ENCODE results near the gene ADARB1.
A peak's percentile ranks its signal among the peaks of the same experiment; 100 is the strongest.
"Not testable (repeated sequence)": the region's sequence is repeated elsewhere in the genome, so short reads cannot be mapped to it uniquely, and the experiment has no call there.

The ADARB1 gene

DNA sequence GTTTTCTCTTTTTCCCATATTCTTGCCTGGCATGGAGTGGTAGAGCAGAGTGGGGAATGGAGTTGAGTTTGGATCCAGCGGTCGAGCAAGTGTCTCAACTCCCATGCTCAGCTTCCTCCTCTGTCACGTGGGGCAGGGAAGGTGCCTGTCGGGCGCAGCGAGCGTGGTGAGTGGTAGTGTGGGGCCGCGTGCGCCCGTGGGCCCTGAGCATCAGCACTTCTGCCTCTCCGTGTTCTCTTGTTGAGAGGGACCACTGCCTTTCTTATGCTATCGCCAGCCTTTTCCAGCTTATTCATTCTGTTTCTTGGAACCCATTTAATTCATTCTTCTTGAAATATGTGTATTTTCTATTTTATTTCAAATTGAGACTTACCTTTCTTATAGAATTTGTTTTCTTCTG is 65.1 kb downstream of the ADARB1 start:
- Histone ChIP-seq H3K27ac (no peak overlapping the region), H3K4me3 (no peak overlapping the region)

DNA sequence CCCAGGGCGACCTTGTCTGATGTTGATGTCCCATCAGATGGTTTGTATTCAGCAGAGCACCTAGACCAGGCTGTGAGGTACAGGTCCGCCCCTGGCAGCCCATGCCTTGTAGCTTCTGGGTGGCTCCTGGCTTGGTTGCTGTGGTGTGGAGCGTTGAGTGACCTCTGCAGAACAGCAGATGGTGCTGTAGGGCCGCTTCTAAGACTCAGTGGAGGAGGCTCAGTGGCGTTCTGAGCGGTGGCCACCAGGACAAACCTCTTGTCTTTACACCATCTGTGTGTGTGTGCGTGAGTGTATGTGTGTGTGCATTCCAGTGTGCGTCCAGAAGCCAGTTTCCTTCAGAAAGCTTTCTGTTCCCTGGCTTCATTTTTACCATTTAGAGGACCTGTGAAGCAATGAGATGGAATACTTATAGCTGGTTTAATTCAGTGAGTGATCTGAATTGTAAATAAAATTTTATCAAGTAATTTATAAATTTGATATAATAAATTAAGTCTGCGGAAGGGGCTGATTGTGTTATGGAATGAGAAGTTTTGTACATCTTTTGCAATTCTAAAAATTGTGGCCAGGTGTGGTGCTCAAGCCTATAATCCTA is 66.1 kb downstream of the ADARB1 start:
- no peak overlapping the region for H3K27ac ChIP-seq
- no peak overlapping the region for H3K4me3 ChIP-seq

DNA sequence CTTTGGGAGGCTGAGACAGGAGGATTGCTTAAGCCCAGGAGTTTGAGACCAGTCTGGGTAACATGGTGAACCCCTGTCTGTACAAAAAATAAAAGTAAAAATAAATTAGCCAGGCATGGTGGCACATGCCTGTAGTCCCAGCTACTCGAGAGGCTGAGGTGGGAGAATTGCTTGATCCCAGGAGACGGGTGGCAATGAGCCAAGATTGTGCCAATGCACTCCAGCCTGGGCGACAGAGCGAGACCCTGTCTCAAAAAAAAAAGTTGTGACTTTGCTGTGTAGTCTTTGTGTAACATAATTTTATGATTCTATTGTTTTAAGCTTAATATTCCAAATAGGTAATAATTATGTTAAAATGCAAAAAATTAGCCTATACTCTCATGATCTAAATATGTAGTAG is 66.6 kb downstream of the ADARB1 start:
- not testable (repeated sequence) for H3K4me3 ChIP-seq, H3K27ac ChIP-seq

DNA sequence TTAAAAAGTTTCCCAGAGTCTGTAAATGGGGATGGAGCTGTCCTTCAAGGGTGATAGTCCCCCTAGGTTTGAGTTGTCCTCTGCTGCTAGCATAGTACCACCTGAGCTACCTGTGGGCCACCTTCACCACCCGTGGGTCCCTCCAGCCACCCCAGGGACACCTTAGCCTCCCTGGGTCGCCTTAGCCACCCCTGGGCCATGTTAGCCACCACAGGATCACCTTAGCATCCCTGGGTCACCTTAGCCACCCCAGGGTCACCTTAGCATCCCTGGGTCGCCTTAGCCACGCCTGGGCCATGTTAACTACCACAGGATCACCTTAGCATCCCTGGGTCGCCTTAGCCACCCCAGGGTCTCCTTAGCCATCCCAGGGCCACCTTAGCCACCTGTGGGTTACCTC is 67.1 kb downstream of the ADARB1 start:
- H3K4me3 ChIP-seq = no peak overlapping the region
- peak overlapping the region in 2 of 21 experiments; percentile 18 to 58 for H3K27ac ChIP-seq

DNA sequence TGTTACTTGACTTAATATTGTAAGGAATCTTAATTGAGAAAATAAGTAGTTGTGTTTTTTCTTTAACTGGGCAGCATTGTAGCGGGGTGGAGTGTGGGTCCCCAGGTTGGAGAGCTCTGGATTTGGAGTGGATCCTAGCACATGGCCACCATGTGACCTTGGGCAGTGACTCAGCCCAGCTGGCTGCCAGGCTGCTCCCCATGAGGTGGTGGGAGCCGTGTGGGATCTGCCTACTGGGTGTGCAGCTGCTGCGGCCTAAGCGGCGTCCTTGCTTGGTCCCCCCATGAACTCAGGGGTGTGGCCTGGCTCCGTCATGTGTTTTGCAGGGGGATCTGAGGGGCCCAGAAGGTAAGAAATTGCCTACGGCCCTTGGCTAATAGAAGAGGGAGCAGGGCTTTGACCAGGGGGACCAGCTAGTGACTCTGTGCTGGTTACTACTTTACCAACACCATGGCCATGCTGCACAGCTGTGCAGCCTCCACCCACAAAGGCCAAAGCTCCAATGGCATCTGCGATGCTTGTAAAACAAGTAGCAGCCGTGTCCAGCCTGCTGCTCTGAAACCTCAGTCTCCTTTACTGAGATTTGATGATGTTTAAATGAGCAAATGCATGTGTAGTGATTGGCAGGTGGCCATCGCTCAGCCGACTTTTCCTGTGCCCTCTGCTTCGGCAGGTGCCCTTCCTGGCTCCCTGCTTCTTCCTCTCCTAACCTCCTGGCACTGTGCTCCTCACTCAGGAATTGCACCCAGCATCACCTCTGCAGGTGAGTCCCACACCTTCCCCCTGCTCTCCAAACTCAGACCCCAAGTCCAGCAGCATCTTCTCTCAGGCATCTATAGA is 68.3 kb downstream of the ADARB1 start:
- no peak overlapping the region for H3K27ac ChIP-seq
- no peak overlapping the region for H3K4me3 ChIP-seq

DNA sequence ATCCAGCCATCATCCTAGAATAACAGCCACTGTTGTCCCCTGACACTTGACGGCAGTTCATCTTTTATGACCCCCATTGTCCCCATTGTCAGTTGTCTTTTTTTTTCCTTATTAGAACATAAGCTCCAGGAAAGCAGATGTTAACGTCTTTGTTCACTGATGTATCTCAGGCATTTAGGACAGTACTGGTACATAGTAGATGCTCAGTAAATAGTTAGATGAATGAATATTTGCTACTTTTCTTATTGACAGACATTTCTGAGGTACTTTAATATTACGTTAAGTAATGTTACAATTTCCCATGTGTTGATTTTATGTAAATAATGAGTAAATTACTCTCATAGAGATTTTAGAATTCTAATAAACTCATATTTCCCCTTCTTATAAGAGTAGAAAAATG is 69.5 kb downstream of the ADARB1 start:
- no peak overlapping the region for H3K4me3 ChIP-seq
- H3K27ac ChIP-seq = no peak overlapping the region

DNA sequence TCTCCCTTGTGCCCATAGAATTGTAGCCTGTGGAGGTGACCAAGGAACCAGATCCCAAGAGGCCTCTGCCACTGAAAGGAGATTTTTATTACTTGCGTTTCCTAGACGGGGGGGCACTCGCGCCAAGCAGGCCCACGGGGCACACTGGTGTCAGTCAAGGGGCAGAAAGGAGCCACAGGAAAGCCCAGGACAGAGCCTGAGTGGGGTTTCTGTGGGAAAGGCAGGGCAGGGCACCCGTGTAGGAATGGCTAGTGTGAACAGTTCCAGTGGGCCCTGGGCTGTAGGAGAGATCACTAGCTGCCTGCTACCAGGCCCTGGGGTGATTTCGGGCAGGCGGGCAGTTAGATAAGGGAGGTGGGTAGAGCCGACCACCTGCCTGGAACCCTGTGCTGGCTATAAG is 70.8 kb downstream of the ADARB1 start:
- Histone ChIP-seq H3K27ac (peak overlapping the region in 1 of 21 experiments; percentile 53), H3K4me3 (no peak overlapping the region)

DNA sequence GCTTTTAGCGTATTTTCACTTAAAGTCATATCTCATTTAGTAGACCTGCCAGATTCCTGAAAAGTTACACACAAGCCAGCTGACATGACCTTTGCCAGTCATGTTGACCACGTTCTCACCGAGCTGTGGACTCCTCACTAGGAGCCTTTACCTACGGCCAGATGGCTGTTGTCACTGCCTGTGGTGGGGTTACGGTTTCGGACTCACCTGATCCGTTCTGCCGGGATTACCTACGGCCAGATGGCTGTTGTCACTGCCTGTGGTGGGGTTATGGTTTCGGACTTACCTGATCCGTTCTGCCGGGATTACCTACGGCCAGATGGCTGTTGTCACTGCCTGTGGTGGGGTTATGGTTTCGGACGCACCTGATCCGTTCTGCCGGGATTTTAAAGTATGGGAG is 71.5 kb downstream of the ADARB1 start:
- H3K27ac ChIP-seq = peak overlapping the region in 1 of 21 experiments; percentile 53
- H3K4me3 ChIP-seq = not testable (repeated sequence)

DNA sequence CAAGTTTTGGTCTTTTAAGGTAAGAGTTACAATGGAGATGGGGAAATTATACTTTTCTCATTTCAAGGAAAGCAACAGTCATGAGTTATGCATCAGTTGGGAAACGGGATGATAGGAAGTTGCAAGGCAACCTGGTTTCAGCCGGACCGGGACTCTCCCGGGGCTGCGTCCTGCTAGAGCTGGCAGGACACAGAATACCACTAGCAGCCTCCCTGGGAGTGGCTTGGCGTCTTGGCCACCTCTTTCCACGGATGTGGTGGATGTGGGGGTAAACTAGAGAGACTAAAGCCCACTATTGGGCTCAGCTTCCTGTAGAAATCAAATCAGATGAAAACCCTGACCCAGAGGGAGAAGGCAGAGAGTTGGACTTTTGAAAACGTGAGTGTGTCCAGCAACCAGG is 71.9 kb downstream of the ADARB1 start:
- Histone ChIP-seq H3K4me3 (no peak overlapping the region), H3K27ac (no peak overlapping the region)

DNA sequence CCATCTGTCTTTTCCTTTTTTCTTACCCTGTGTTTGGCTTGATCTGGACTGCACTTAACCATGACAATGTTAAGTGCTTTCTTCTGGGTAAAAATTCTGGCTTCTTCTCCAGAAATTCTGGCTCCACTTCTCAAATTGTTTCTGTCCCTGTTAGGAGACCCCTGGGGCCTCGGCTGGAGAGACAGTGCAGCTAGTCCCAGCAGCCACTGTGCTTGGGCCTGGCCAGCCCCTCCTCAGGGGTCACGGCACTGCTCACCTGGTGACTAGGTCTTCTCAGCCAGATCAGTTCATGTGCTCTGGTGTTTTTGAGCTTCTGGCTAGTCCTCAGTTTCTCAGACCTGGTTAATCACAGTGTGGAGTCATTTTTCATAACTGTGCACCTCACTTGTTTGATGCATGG is 72.4 kb downstream of the ADARB1 start:
- Histone ChIP-seq H3K27ac (no peak overlapping the region), H3K4me3 (no peak overlapping the region)

DNA sequence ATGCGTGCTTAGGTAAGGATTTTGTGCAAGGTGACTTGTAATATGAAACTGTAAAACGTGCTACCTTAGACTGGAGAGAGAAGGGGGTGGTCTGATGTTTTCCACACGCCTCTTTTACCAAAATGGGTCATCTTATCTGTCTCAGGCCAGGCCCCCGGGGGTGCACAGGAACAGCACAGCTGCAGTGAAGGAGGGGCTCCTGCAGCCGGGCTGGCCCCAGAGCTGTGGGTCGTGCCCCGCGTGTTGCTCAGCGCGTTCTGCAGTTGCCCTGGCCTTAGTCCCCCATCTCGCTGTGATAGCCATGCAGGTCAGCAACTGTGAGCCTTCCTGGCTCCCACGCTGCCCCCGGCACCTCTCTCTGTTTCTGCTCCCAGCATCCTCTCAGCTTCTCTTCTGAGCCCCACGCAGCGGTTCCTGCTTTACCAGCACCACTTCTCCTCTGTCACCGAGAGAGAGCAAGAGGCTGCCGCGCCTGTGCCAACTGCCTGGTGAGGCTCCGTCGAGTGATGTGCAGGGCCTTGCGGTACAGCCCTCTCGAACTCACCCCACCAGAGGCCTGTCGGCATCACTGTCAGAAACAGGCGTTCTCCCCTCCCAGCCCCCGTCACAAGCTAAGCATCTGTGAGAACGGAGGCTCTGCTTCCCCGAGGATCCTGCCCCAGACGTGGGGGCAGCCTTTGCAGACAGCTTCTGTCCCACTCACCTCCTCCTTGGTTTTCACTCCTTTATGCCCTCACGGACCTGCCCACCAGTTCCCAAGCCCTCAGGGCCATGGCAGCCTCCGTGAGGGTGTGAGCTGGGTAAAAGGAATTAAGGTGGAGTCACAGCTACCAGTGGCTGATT is 73.3 kb downstream of the ADARB1 start:
- H3K27ac ChIP-seq = no peak overlapping the region
- H3K4me3 ChIP-seq = no peak overlapping the region

DNA sequence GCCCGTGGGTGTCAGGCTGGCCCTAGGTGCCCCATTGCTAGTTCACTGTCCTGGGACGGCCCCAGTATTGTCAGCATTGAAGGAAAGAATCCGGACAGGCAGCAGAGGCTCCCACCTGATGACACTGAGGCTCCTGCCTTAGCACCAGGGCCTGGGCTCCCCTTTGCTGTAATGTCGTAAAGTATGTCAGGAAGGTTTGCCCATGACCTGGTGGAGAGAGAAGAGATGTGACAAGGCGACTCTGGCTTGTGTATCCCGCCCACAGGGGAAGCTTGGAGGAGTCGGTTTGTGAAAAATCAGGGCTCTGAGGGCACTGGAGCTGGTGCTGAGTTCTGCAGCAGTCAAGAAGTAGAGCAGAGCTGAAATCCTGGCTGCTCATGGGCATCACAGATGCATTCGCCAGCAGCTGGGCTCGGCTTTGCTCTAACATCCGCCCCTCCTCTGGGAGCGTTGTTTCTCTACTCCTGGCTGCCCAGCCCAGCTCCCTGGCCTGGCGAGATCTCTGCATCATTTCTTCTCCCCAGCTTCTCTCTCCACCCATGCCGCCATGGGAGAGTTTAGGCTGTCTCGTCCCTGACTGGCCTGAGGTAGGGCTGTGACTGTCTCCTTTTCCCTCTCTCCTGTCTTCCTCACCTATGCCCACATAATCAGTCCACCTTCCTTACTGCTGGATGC is 74.1 kb downstream of the ADARB1 start:
- Histone ChIP-seq H3K4me3 (no peak overlapping the region), H3K27ac (no peak overlapping the region)

DNA sequence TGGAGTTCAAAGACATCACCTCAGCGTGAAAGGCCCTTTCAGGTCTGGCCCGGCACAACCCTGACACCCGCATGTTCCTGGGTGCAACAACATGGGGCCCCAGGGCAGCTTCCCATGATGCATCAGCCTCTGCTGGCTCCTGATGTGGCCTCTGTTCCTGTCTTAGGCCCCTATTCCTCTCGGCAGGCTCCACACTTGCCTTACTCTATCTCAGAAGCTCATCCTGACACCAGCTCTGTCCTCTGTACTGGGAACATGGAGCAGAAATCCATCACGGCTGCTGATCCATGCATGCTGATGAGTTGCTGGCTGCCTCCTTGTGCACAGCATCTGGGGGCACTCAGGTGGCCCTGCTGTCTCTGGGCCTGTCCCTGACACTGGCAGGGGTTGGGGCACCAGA is 74.6 kb downstream of the ADARB1 start:
- H3K4me3 ChIP-seq = no peak overlapping the region
- H3K27ac ChIP-seq = no peak overlapping the region

DNA sequence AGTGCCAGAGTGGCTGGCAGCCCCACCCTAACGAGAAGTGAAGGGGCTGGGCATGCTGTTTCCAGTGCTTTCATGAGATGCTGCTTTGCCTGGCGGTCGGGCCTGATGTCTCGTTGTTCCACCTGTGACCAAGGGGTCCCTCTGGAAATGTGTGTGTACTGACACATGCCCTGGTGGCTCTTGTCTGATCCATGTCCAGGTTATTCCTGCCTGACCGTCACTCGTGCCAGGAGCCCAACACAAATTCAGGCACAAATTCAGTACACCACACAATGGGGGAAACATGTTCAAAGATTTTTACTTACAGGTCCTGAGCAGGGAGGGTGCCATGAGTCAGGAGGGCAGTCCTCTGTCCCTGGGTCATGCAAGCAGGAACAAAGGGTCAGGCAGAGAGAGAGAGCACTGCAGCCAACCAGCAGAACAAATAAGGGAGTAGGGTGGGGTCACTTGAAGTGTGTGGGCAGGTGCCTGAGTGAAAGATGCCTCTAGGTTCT is 76.3 kb downstream of the ADARB1 start:
- Histone ChIP-seq H3K4me3 (no peak overlapping the region), H3K27ac (no peak overlapping the region)

DNA sequence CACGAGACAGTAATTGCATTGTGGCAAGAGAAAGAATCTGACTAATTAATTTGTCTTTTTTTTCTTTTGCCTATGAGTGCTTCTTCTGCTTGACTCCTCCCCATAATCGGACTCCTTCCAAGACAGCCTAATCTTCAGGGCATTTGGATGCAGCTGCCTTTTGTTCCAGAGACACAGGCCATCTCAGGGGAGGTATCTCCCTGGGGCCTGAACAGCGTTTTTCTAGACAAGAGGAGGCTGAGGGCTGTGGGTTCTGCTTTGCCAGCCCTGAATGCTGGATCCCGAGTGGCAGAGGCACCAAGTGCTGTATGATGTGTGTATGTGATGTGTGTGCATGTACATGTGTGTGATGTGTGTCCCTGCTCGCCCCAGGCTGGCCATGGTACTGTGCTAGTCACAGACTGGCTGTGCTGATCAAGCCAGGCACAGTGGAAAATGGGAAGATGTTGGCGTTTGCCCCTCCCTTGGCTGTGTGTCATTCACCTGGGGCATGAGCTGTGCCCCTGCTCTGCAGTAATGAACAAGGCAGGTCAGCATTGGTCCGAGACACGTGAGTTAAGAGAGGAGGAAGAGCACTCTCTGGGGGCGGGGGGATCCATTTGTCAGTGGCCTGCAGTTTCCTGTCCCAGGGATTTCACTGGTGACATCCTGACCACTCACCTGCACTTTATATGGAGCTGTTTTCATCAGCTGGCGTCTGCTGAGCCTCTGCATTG is 77.2 kb downstream of the ADARB1 start:
- Histone ChIP-seq H3K4me3 (no peak overlapping the region), H3K27ac (peak overlapping the region in 2 of 21 experiments; percentile 19 to 57)

DNA sequence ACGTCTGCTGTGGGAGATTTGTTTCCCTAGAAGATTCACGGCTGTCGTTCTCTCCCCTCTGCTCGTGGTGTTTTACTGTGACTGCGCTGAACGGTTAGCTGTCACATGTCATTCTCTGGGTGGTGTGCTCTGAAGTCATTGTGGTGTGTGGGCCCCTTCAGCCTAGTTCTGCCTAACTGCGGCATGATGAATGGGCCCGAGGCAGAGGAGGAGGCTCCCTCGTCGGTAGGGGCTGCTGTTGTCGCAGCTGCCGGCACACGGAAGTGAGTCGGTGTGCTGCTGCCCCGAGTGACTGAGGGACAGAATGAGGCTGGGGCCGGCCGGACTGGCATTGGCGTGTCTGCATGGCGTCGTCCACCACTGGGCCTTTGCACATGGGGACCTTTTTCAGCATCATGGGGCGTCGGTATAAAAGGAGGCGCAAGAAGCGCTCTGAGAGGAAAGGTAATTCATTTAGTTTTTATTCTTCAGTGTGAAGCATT is 77.9 kb downstream of the ADARB1 start:
- H3K27ac ChIP-seq = peak overlapping the region in 1 of 21 experiments; percentile 57

DNA sequence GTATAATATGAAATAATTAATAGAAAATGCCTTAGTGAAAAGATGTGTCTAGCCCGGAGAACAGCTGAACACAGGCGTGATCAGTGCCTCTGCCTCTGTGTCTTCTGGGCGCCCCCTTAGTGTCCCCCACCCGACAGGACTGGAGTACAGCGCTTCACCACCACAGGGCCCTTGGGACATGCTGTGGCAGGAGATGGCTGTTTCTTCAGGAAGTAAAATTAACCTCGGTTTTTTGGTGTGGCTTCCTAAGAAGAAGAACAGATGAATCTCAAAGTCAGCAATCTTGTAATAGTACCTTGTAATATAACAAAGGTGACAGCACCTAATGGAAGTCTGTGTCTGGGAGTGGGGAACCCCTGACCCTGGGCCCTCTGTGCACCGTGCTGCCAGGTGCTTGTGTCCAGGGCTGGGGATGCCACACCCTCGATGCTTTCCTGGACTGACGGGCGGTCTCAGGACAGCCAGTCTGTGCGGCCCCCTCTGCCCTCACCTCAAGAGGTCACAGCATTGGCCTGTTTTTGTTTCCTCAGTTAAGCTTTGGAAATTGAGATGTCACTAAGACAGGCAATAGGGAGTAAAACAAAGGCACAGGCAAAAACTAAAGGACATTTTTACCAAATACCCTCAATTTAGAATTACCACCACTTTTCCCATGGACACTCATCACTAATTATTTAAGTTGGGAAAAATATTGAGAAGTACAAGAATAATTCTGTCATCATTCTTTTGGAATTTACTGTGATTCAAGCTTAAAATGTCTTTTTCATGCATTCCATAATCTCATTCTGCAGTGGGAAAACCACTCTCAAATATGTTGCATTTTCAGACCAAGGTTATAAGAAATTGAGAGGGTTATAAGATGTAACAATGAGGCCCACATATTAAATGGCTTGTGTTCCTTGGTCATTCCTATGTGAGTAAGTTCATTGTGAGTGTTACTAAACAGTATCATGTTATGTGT is 79.3 kb downstream of the ADARB1 start:
- Histone ChIP-seq H3K27ac (peak overlapping the region in 2 of 21 experiments; percentile 2 to 27), H3K4me3 (no peak overlapping the region)

More for the DNA sequence above, 77.9 kb downstream of the ADARB1 start:
- no peak overlapping the region for H3K4me3 ChIP-seq
